H9 (cell line): ENCODE data around the gene PDZRN4. TPM values are rescaled to one million over a fixed set of nuclear protein-coding genes. Genes with fewer than 3 reads are reported as not detected.

Experiments used
- DNase-seq: peaks from one replicate; pipeline ENCODE4 v3.0.0-alpha.2; 2017
- H2AFZ ChIP-seq: one replicate; pipeline ENCODE4 v1.6.1; 2013; ENCODE audit warnings: mild to moderate bottlenecking, low read length, control low read depth, moderate library complexity
- H2AK5ac ChIP-seq: 2 replicates; pipeline ENCODE4 v1.6.1; 2013; ENCODE audit warnings: low read length, control low read depth, mixed read lengths; ENCODE audit not compliant: insufficient read length
- H2BK120ac ChIP-seq: one replicate; pipeline ENCODE4 v1.6.1; 2013; ENCODE audit warnings: low read depth, mild to moderate bottlenecking, low read length, control low read depth, inconsistent platforms; ENCODE audit not compliant: poor library complexity, severe bottlenecking
- H2BK12ac ChIP-seq: 2 replicates; pipeline ENCODE4 v1.6.1; 2013; ENCODE audit warnings: low read length, control low read depth, mixed read lengths, low read depth; ENCODE audit not compliant: insufficient read length
- H2BK15ac ChIP-seq: 2 replicates; pipeline ENCODE4 v1.6.1; 2013; ENCODE audit warnings: low read depth, low read length, control low read depth
- H2BK20ac ChIP-seq: one replicate; pipeline ENCODE4 v1.6.1; 2013; ENCODE audit warnings: low read depth, mild to moderate bottlenecking, low read length, control low read depth, inconsistent platforms; ENCODE audit not compliant: poor library complexity, severe bottlenecking
- H2BK5ac ChIP-seq: 2 replicates; pipeline ENCODE4 v1.6.1; 2013; ENCODE audit warnings: low read length, control low read depth, mixed read lengths; ENCODE audit not compliant: insufficient read length
- H3K14ac ChIP-seq: 2 replicates; pipeline ENCODE4 v1.6.1; 2013; ENCODE audit warnings: low read length, control low read depth; ENCODE audit not compliant: insufficient read depth
- H3K18ac ChIP-seq: 2 replicates; pipeline ENCODE4 v1.6.1; 2013; ENCODE audit warnings: low read depth, mild to moderate bottlenecking, mixed read lengths, low read length, control low read depth; ENCODE audit not compliant: insufficient read length
- H3K23ac ChIP-seq: 2 replicates; pipeline ENCODE4 v1.6.1; 2013; ENCODE audit warnings: low read length, control low read depth, mixed read lengths, low read depth; ENCODE audit not compliant: insufficient read length
- H3K23me2 ChIP-seq: 2 replicates; pipeline ENCODE4 v1.6.1; 2013; ENCODE audit warnings: low read depth, mild to moderate bottlenecking, mixed read lengths, low read length, control low read depth; ENCODE audit not compliant: insufficient read length, poor library complexity, severe bottlenecking
- H3K27ac ChIP-seq: 2 replicates; pipeline ENCODE4 v1.5.1; 2013; ENCODE audit warnings: low read length, control low read depth, mixed read lengths, low read depth; ENCODE audit not compliant: insufficient read length
- H3K27me3 ChIP-seq: 2 replicates; pipeline ENCODE4 v1.6.1; 2013; ENCODE audit warnings: low read length, control low read depth, inconsistent platforms; ENCODE audit not compliant: insufficient read depth
- H3K4ac ChIP-seq: 2 replicates; pipeline ENCODE4 v1.6.1; 2013; ENCODE audit warnings: low read depth, mild to moderate bottlenecking, control low read depth, inconsistent platforms, low read length, moderate library complexity
- H3K4me1 ChIP-seq: 2 replicates; pipeline ENCODE4 v1.6.1; 2013; ENCODE audit warnings: low read length, control low read depth, inconsistent platforms; ENCODE audit not compliant: insufficient read depth
- H3K4me2 ChIP-seq: 2 replicates; pipeline ENCODE4 v1.6.1; 2013; ENCODE audit warnings: low read length, control low read depth, mixed read lengths; ENCODE audit not compliant: insufficient read length, insufficient read depth
- H3K56ac ChIP-seq: 2 replicates; pipeline ENCODE4 v1.6.1; 2013; ENCODE audit warnings: low read depth, mild to moderate bottlenecking, mixed read lengths, low read length, control low read depth; ENCODE audit not compliant: insufficient read length
- H3K79me1 ChIP-seq: 2 replicates; pipeline ENCODE4 v1.6.1; 2013; ENCODE audit warnings: low read depth, mild to moderate bottlenecking, moderate library complexity, low read length, control low read depth, inconsistent platforms; ENCODE audit not compliant: insufficient read depth, poor library complexity, severe bottlenecking
- H3K79me2 ChIP-seq: 2 replicates; pipeline ENCODE4 v1.6.1; 2013; ENCODE audit warnings: low read length, control low read depth, inconsistent platforms; ENCODE audit not compliant: insufficient read depth
- H3K9ac ChIP-seq: 2 replicates; pipeline ENCODE4 v1.6.1; 2013; ENCODE audit warnings: low read length, control low read depth, mixed read lengths; ENCODE audit not compliant: insufficient read length; ENCODE audit errors: extremely low read depth
- H3K9me3 ChIP-seq: one replicate; pipeline ENCODE4 v1.6.1; 2013; ENCODE audit warnings: low read depth, low read length, inconsistent platforms; ENCODE audit not compliant: control insufficient read depth
- H3T11ph ChIP-seq: one replicate; pipeline ENCODE4 v1.6.1; 2013; ENCODE audit warnings: mild to moderate bottlenecking, low read length, control low read depth, inconsistent platforms
- H4K20me1 ChIP-seq: one replicate; pipeline ENCODE4 v1.6.1; 2013; ENCODE audit not compliant: control insufficient read depth, insufficient read length, insufficient read depth
- H4K5ac ChIP-seq: 2 replicates; pipeline ENCODE4 v1.6.1; 2013; ENCODE audit warnings: low read depth, mild to moderate bottlenecking, mixed read lengths, low read length, control low read depth; ENCODE audit not compliant: insufficient read length
- H4K8ac ChIP-seq: replicated peaks from 2 replicates; pipeline ENCODE4 v1.6.1; 2013; ENCODE audit warnings: low read length, control low read depth, mixed read lengths, low read depth; ENCODE audit not compliant: insufficient read length
- H4K91ac ChIP-seq: 2 replicates; pipeline ENCODE4 v1.6.1; 2013; ENCODE audit warnings: low read depth, mild to moderate bottlenecking, moderate library complexity, mixed read lengths, low read length, control low read depth; ENCODE audit not compliant: insufficient read length
- H3K27ac Mint-ChIP-seq, 3 experiments: 2 replicates in 2 of 3; 3 replicates in 1 of 3; pipeline ENCODE4 v1.8.0; 2020 to 2021; ENCODE audit warnings: mixed read lengths in 3 of 3, mild to moderate bottlenecking in 1 of 3, moderate library complexity in 1 of 3
- H3K27me3 Mint-ChIP-seq: 2 replicates; pipeline ENCODE4 v1.8.0; 2021; ENCODE audit warnings: low read depth, mild to moderate bottlenecking, moderate library complexity, mixed read lengths
- H3K36me3 Mint-ChIP-seq, 3 experiments: 2 replicates in 2 of 3; 3 replicates in 1 of 3; pipeline ENCODE4 v1.8.0; 2020 to 2021; ENCODE audit warnings: low read depth in 3 of 3, mixed read lengths in 3 of 3; ENCODE audit not compliant: insufficient read depth in 1 of 3
- H3K4me1 Mint-ChIP-seq, 2 experiments: 2 replicates each; pipeline ENCODE4 v1.8.0; 2020; ENCODE audit warnings: mixed read lengths in 2 of 2
- H3K4me3 Mint-ChIP-seq, 2 experiments: 2 replicates in 1 of 2; 3 replicates in 1 of 2; pipeline ENCODE4 v1.8.0; 2020 to 2021; ENCODE audit warnings: mild to moderate bottlenecking in 2 of 2, mixed read lengths in 2 of 2, moderate library complexity in 1 of 2
- H3K9me3 Mint-ChIP-seq, 2 experiments: 2 replicates in 1 of 2; 3 replicates in 1 of 2; pipeline ENCODE4 v1.8.0; 2020; ENCODE audit warnings: mild to moderate bottlenecking in 2 of 2, mixed read lengths in 2 of 2, moderate library complexity in 1 of 2
- CTCF ChIP-seq: fragments of 200-600 bp; sonication (generic); conservative IDR thresholded peaks from 3 replicates; pipeline ENCODE4 v1.8.0; 2021; ENCODE audit warnings: antibody characterized with exemption, mild to moderate bottlenecking
- WGBS: extraction: QIAGEN DNeasy Blood & Tissue Kit; methylation state at CpG from one replicate; pipeline ENCODE4 v1.1.7; 2013; ENCODE audit warnings: missing lambda C conversion rate, low lambda C conversion rate, mixed read lengths; ENCODE audit not compliant: insufficient read length; ENCODE audit errors: extremely low coverage; 5-methylcytosine and 5-hydroxymethylcytosine counted together
- total RNA-seq: library from RNA; stranded (reverse); gene quantifications from 2 replicates; pipeline ENCODE4 v1.2.1, GENCODE V29; 2021

Gene PDZRN4
- total RNA-seq, 1 experiment from 2014 or later, result not detected

- Histone ChIP-seq H3K79me2 (no peaks in the 10 kb centered on the region), H3K4ac (no peak overlapping the region), H3K9me3 (no peaks in the 10 kb centered on the region), H2BK20ac (no peak overlapping the region), H2BK15ac (no peak overlapping the region), H3K56ac (no peak overlapping the region), H2AK5ac (no peak overlapping the region), H3K23ac (no peak overlapping the region), H4K8ac (no peak overlapping the region), H3K14ac (no peak overlapping the region), H2BK120ac (no peak overlapping the region), H3K23me2 (no peaks in the 10 kb centered on the region), H4K20me1 (no peaks in the 10 kb centered on the region), H3K79me1 (no peaks in the 10 kb centered on the region), H3K27me3 (no peaks in the 10 kb centered on the region), H3T11ph (no peak overlapping the region), H4K5ac (no peak overlapping the region), H2AFZ (no peak overlapping the region), H3K4me2 (no peak overlapping the region), H3K9ac (no peak overlapping the region), H3K18ac (no peak overlapping the region), H4K91ac (no peak overlapping the region), H2BK12ac (no peak overlapping the region), H3K4me1 (no peaks in the 10 kb centered on the region; the same call in 1 of the 2 replicates), H3K27ac (no peak overlapping the region), H2BK5ac (no peak overlapping the region)
- Mint-ChIP-seq H3K27ac (no peak overlapping the region), H3K9me3 (peaks cover 10 to 15% of the 10 kb centered on the region in 2 experiments), H3K4me1 (peaks cover 3 to 5% of the 10 kb centered on the region in 2 experiments), H3K27me3 (no peaks in the 10 kb centered on the region), H3K4me3 (no peak overlapping the region), H3K36me3 (peaks cover 8 to 11% (median 8%) of the 10 kb centered on the region in 3 experiments)
- no peak for DNase-seq
- TF ChIP-seq CTCF, result peak; percentile 7; the same call in 2 of the 3 replicates
- no CpG with 5 or more reads among the region's 2 CpGs for WGBS
Measured at GRCh38 chr12:41409628-41410027, 221.5 kb downstream of the PDZRN4 start.
